ENCODE results near the gene MDN1. TPM values are rescaled to one million over a fixed set of nuclear protein-coding genes. Genes with fewer than 3 reads are reported as not detected.

The MDN1 gene
- total RNA-seq, 2 donors from 2014 or later = 85.4 to 145 TPM

- TF ChIP-seq CTCF (conservative IDR thresholded peaks at IDR 0.05) = no peak
- peaks cover 89% of the 10 kb centered on the region for H3K36me3 Mint-ChIP-seq (ENCODE audit: low read depth)
- H3K27me3 Mint-ChIP-seq (ENCODE audit: insufficient read depth) = no peaks in the 10 kb centered on the region
- H3K9me3 Mint-ChIP-seq = peaks cover 39% of the 10 kb centered on the region
- Histone ChIP-seq H3K27me3 (ENCODE audit: control insufficient read depth, insufficient read depth, low read length, poor library complexity, severe bottlenecking) (no peaks in the 10 kb centered on the region), H3K4me1 (ENCODE audit: control insufficient read depth, insufficient read depth, low read length) (no peaks in the 10 kb centered on the region), H3K36me3 (ENCODE audit: control insufficient read depth, insufficient read depth, low read length) (peaks cover 93% of the 10 kb centered on the region), H3K9me3 (ENCODE audit: control insufficient read depth, low read length) (peaks cover 65% of the 10 kb centered on the region), H3K4me3 (ENCODE audit: low read length) (no peak overlapping the region), H3K9ac (ENCODE audit: extremely low read depth, low read length, poor library complexity, severe bottlenecking) (no peak overlapping the region), H3K27ac (ENCODE audit: low read depth, low read length) (no peak overlapping the region)
- no peak for DNase-seq
- H3K27ac Mint-ChIP-seq = no peak overlapping the region
- WGBS, 2 experiments (ENCODE audit: insufficient coverage in 1 of 2, insufficient read length in 1 of 2) = 86 to 94% methylated on average over 4 to 6 of the region's 6 CpGs
- H3K4me1 Mint-ChIP-seq = no peaks in the 10 kb centered on the region
- H3K4me3 Mint-ChIP-seq = no peak overlapping the region
Measured at GRCh38 chr6:89781070-89782034, 38.2 kb downstream of the MDN1 start.

- Histone ChIP-seq H3K27me3 (ENCODE audit: control insufficient read depth, insufficient read depth, low read length, poor library complexity, severe bottlenecking) (no peaks in the 10 kb centered on the region), H3K9ac (ENCODE audit: extremely low read depth, low read length, poor library complexity, severe bottlenecking) (no peak overlapping the region), H3K9me3 (ENCODE audit: control insufficient read depth, low read length) (peaks cover 31% of the 10 kb centered on the region), H3K36me3 (ENCODE audit: control insufficient read depth, insufficient read depth, low read length) (peaks cover 96% of the 10 kb centered on the region), H3K4me1 (ENCODE audit: control insufficient read depth, insufficient read depth, low read length) (no peaks in the 10 kb centered on the region), H3K4me3 (ENCODE audit: low read length) (no peak overlapping the region), H3K27ac (ENCODE audit: low read depth, low read length) (no peak overlapping the region)
- DNase-seq = no peak
- no peak overlapping the region for H3K27ac Mint-ChIP-seq
- H3K4me1 Mint-ChIP-seq = no peaks in the 10 kb centered on the region
- H3K4me3 Mint-ChIP-seq = no peak overlapping the region
- 100% methylated on average over 1 to 2 of the region's 2 CpGs for WGBS, 2 experiments (ENCODE audit: insufficient coverage in 1 of 2, insufficient read length in 1 of 2)
- H3K36me3 Mint-ChIP-seq (ENCODE audit: low read depth) = peaks cover 91% of the 10 kb centered on the region
- peaks cover 14% of the 10 kb centered on the region for H3K9me3 Mint-ChIP-seq
- TF ChIP-seq CTCF (conservative IDR thresholded peaks at IDR 0.05) = no peak
- no peaks in the 10 kb centered on the region for H3K27me3 Mint-ChIP-seq (ENCODE audit: insufficient read depth)
Measured at GRCh38 chr6:89777455-89777854, 42.1 kb downstream of the MDN1 start.

- H3K36me3 Mint-ChIP-seq (ENCODE audit: low read depth) = peaks cover 92% of the 10 kb centered on the region
- H3K27ac Mint-ChIP-seq = no peak overlapping the region
- no peaks in the 10 kb centered on the region for H3K27me3 Mint-ChIP-seq (ENCODE audit: insufficient read depth)
- DNase-seq = no peak
- H3K27ac ChIP-seq (ENCODE audit: low read depth, low read length) = no peak overlapping the region
- H3K36me3 ChIP-seq (ENCODE audit: control insufficient read depth, insufficient read depth, low read length) = peaks cover 97% of the 10 kb centered on the region
- peaks cover 12% of the 10 kb centered on the region for H3K9me3 Mint-ChIP-seq
- H3K4me3 Mint-ChIP-seq = no peak overlapping the region
- no peak overlapping the region for H3K4me3 ChIP-seq (ENCODE audit: low read length)
- H3K4me1 ChIP-seq (ENCODE audit: control insufficient read depth, insufficient read depth, low read length) = no peaks in the 10 kb centered on the region
- WGBS, 2 experiments (ENCODE audit: insufficient coverage in 1 of 2, insufficient read length in 1 of 2) = 100% methylated on average over 1 of the region's 1 CpG
- H3K9me3 ChIP-seq (ENCODE audit: control insufficient read depth, low read length) = peaks cover 31% of the 10 kb centered on the region
- H3K4me1 Mint-ChIP-seq = no peaks in the 10 kb centered on the region
- H3K27me3 ChIP-seq (ENCODE audit: control insufficient read depth, insufficient read depth, low read length, poor library complexity, severe bottlenecking) = no peaks in the 10 kb centered on the region
- no peak overlapping the region for H3K9ac ChIP-seq (ENCODE audit: extremely low read depth, low read length, poor library complexity, severe bottlenecking)
- TF ChIP-seq CTCF (conservative IDR thresholded peaks at IDR 0.05) = peak; percentile 42
Measured at GRCh38 chr6:89776583-89777233, 42.9 kb downstream of the MDN1 start.
